Measurements from ENCODE around the gene SSH2. TPM values are rescaled to one million over a fixed set of nuclear protein-coding genes. Genes with fewer than 3 reads are reported as not detected.

The SSH2 gene
- total and polyA plus RNA-seq, 9 of the 15 experiments (the other 6 are each of a cell fraction or from before 2014, with no cell fraction given) = 3.9 to 16.1 (median 10.2) TPM

DNA sequence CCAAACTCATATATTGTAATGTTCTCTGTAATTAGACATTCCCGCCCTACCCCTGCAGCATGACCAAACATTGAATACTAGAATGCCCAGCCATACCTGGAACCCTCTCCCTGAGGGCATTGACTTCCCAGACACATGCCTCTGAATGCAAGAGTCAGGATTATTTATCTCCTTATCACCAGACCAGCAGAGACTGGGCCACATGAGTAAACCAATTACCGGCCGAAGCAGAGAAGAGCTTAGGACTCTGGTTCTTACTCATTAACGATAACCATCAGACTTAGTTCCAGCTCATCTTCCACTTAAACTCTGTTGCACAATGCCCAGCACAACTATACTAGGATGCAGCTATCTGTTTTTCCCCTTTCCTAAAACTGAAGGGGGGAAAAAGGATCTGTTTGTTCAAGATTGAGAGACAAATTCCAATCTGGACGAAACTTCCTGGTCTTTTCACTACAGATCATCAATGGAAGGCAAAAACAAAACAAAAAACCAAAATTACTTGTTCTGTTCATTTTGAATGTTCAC, 219.1 kb downstream of the SSH2 start:
- FAIRE-seq = peak; percentile 89
- no peak overlapping the region for H2AFZ ChIP-seq (ENCODE audit: low read depth, low read length)
- peak; percentile 85 for ATAC-seq
- H3K4me2 ChIP-seq (ENCODE audit: insufficient read depth, low read length) = 0 out of 2 replicates have a peak overlapping the region, but pooled peaks have one; percentile 53
- DNase-seq (ENCODE audit: extremely low read depth in 1 of 4, low spot score in 3 of 4) = peak; percentile 63 to 84 (median 74)
- H4K20me1 ChIP-seq (replicated peaks; ENCODE audit: control insufficient read depth, insufficient read depth, low read length) = no peaks in the 10 kb centered on the region
- no peaks in the 10 kb centered on the region; the same call in 2 of the 3 replicates for H3K79me2 ChIP-seq (ENCODE audit: control insufficient read depth, insufficient read depth, low read length)
- peaks cover 9 to 48% of the 10 kb centered on the region in 2 experiments for H3K4me1 ChIP-seq (replicated peaks in 1 of 2; ENCODE audit: control insufficient read depth in 2 of 2, insufficient read depth in 2 of 2, low read length in 2 of 2)
- BruUV-seq (replicated peaks) = no TSS peak
- WGBS (ENCODE audit: insufficient coverage, low coverage, missing lambda C conversion rate) = 10% methylated on average over 5 of the region's 5 CpGs
- ChIA-PET POLR2A (interaction anchor here (0.7 to 3.4 kb wide), 5 partner anchors 10 to 37 kb away, joined by 3 to 23 read pairs (median 3); no protein-coding TSS in a partner anchor), CTCF (ENCODE audit: low intra/inter-chr PET ratio) (no interaction called here)
- H3K9me1 ChIP-seq (ENCODE audit: control insufficient read depth, insufficient read depth, low read length) = no peaks in the 10 kb centered on the region
- in situ Hi-C loops (cut with MboI) = no loop called here
- H3K27me3 ChIP-seq (ENCODE audit: control insufficient read depth in 2 of 2, insufficient read depth in 2 of 2, low read length in 2 of 2) = no peaks in the 10 kb centered on the region
- no peaks in the 10 kb centered on the region for H3K9me3 ChIP-seq (replicated peaks; ENCODE audit: control insufficient read depth, insufficient read depth, low read depth, low read length)
- no peaks in the 10 kb centered on the region for H3K36me3 ChIP-seq (ENCODE audit: control insufficient read depth, insufficient read depth, low read length)
- intact Hi-C loops (cut with micrococcal nuclease) = no loop called here
- peak overlapping the region; percentile 15; the same call in 1 of the 3 replicates for H3K27ac ChIP-seq (ENCODE audit: extremely low read depth, low read depth, low read length)
- H3K4me3 ChIP-seq = no peak overlapping the region
- no peak overlapping the region; a peak in 1 of 4 replicates for H3K9ac ChIP-seq (ENCODE audit: insufficient read depth in 1 of 2, low read depth in 2 of 2, low read length in 2 of 2)
- TF ChIP-seq CAMTA2 (CRISPR knock-in tag; conservative IDR thresholded peaks at IDR 0.05) (no peak), FOS (IDR thresholded peaks at IDR 0.05; ENCODE audit: extremely low read depth, insufficient read length) (peak; percentile 28), CEBPG (CRISPR knock-in tag; IDR thresholded peaks at IDR 0.05) (peak; percentile 85), CEBPG (tag; conservative IDR thresholded peaks at IDR 0.05 in 1 of 2, IDR thresholded peaks at IDR 0.05 in 1 of 2) (peak; percentile 92 to 93), NR2C2 (CRISPR knock-in tag; IDR thresholded peaks at IDR 0.05) (no peak), NR2C2 (tag; IDR thresholded peaks at IDR 0.05) (peak; percentile 22; the same call in 1 of the 2 replicates), TBL1XR1 (IDR thresholded peaks at IDR 0.05; ENCODE audit: low read length in 2 of 2) (peak in 1 of 2 experiments; percentile 29; a peak in 1 of 4 replicates), GATAD2B (IDR thresholded peaks at IDR 0.05; ENCODE audit: borderline replicate concordance) (peak; percentile 25; the same call in 1 of the 2 replicates), CBFA2T3 (IDR thresholded peaks at IDR 0.05) (peak; percentile 85), MAFG (tag; conservative IDR thresholded peaks at IDR 0.05) (peak; percentile 2; the same call in 1 of the 2 replicates), NFE2 (IDR thresholded peaks at IDR 0.05; ENCODE audit: low read depth) (peak; percentile 51), SRF (CRISPR knock-in tag; IDR thresholded peaks at IDR 0.05) (no peak), MAZ (CRISPR knock-in tag; conservative IDR thresholded peaks at IDR 0.05 in 1 of 2, IDR thresholded peaks at IDR 0.05 in 1 of 2) (0 out of 4 replicates have a peak, but pooled peaks of 1 of the 2 experiments have one; percentile 19)
- TF ChIP-seq, protein P1, sequence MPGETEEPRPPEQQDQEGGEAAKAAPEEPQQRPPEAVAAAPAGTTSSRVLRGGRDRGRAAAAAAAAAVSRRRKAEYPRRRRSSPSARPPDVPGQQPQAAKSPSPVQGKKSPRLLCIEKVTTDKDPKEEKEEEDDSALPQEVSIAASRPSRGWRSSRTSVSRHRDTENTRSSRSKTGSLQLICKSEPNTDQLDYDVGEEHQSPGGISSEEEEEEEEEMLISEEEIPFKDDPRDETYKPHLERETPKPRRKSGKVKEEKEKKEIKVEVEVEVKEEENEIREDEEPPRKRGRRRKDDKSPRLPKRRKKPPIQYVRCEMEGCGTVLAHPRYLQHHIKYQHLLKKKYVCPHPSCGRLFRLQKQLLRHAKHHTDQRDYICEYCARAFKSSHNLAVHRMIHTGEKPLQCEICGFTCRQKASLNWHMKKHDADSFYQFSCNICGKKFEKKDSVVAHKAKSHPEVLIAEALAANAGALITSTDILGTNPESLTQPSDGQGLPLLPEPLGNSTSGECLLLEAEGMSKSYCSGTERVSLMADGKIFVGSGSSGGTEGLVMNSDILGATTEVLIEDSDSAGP (CRISPR knock-in tag; IDR thresholded peaks at IDR 0.05) = no peak
- TF ChIP-seq, protein P2, sequence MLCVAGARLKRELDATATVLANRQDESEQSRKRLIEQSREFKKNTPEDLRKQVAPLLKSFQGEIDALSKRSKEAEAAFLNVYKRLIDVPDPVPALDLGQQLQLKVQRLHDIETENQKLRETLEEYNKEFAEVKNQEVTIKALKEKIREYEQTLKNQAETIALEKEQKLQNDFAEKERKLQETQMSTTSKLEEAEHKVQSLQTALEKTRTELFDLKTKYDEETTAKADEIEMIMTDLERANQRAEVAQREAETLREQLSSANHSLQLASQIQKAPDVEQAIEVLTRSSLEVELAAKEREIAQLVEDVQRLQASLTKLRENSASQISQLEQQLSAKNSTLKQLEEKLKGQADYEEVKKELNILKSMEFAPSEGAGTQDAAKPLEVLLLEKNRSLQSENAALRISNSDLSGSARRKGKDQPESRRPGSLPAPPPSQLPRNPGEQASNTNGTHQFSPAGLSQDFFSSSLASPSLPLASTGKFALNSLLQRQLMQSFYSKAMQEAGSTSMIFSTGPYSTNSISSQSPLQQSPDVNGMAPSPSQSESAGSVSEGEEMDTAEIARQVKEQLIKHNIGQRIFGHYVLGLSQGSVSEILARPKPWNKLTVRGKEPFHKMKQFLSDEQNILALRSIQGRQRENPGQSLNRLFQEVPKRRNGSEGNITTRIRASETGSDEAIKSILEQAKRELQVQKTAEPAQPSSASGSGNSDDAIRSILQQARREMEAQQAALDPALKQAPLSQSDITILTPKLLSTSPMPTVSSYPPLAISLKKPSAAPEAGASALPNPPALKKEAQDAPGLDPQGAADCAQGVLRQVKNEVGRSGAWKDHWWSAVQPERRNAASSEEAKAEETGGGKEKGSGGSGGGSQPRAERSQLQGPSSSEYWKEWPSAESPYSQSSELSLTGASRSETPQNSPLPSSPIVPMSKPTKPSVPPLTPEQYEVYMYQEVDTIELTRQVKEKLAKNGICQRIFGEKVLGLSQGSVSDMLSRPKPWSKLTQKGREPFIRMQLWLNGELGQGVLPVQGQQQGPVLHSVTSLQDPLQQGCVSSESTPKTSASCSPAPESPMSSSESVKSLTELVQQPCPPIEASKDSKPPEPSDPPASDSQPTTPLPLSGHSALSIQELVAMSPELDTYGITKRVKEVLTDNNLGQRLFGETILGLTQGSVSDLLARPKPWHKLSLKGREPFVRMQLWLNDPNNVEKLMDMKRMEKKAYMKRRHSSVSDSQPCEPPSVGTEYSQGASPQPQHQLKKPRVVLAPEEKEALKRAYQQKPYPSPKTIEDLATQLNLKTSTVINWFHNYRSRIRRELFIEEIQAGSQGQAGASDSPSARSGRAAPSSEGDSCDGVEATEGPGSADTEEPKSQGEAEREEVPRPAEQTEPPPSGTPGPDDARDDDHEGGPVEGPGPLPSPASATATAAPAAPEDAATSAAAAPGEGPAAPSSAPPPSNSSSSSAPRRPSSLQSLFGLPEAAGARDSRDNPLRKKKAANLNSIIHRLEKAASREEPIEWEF (CRISPR knock-in tag; IDR thresholded peaks at IDR 0.05) = peak; percentile 50; the same call in 1 of the 2 replicates
